Measurements from ENCODE around the gene C10orf90.

C10orf90 gene

GRCh38 chr10:126670056-126670894 is at the start of gene C10orf90:
C10orf90 (minus strand) TSS chr10:126670693; CDS start chr10:126670480, 213 bp downstream.
- no peak for DNase-seq

- DNase-seq: no peak
Observed at GRCh38 chr10:126716366-126716765, 45.9 kb upstream of the C10orf90 start.

- no peak for DNase-seq
Observed at GRCh38 chr10:126713594-126713993, 43.1 kb upstream of the C10orf90 start.

- DNase-seq: no peak
Observed at GRCh38 chr10:126712681-126713080, 42.2 kb upstream of the C10orf90 start.

- DNase-seq: no peak
Observed at GRCh38 chr10:126705951-126706565, 35.6 kb upstream of the C10orf90 start.

GRCh38 chr10:126705131-126705530 is 34.6 kb upstream of the C10orf90 start:
- no peak for DNase-seq

GRCh38 chr10:126704649-126705048 is 34.2 kb upstream of the C10orf90 start:
- DNase-seq: no peak

GRCh38 chr10:126702181-126702580 is 31.7 kb upstream of the C10orf90 start:
- DNase-seq: no peak

GRCh38 chr10:126701526-126701925 is 31.0 kb upstream of the C10orf90 start:
- no peak for DNase-seq

- DNase-seq: no peak
Observed at GRCh38 chr10:126696684-126697083, 26.2 kb upstream of the C10orf90 start.

- DNase-seq: no peak
Observed at GRCh38 chr10:126691456-126691855, 21.0 kb upstream of the C10orf90 start.

GRCh38 chr10:126690534-126690933 is 20.0 kb upstream of the C10orf90 start:
- no peak for DNase-seq

- no peak for DNase-seq
Observed at GRCh38 chr10:126689461-126689994, 19.0 kb upstream of the C10orf90 start.

- DNase-seq: no peak
Observed at GRCh38 chr10:126687121-126687606, 16.7 kb upstream of the C10orf90 start.

- no peak for DNase-seq
Observed at GRCh38 chr10:126686719-126687118, 16.2 kb upstream of the C10orf90 start.

GRCh38 chr10:126686268-126686667 is 15.8 kb upstream of the C10orf90 start:
- DNase-seq: no peak

GRCh38 chr10:126685756-126686155 is 15.3 kb upstream of the C10orf90 start:
- no peak for DNase-seq

- no peak for DNase-seq
Observed at GRCh38 chr10:126684171-126684745, 13.8 kb upstream of the C10orf90 start.

- no peak for DNase-seq
Observed at GRCh38 chr10:126683466-126683865, 13.0 kb upstream of the C10orf90 start.

GRCh38 chr10:126675656-126676438 is 5.4 kb upstream of the C10orf90 start:
- no peak for DNase-seq

GRCh38 chr10:126674741-126675515 is 4.4 kb upstream of the C10orf90 start:
- DNase-seq: no peak

- no peak for DNase-seq
Observed at GRCh38 chr10:126673565-126673964, 3.1 kb upstream of the C10orf90 start.
